ENCODE measurements around the gene CPA1. TPM values are rescaled to one million over a fixed set of nuclear protein-coding genes. Genes with fewer than 3 reads are reported as not detected.

The CPA1 gene
- total and polyA plus RNA-seq, 4 donors, result 0.31 to 12.5 (median 0.73) TPM

DNA sequence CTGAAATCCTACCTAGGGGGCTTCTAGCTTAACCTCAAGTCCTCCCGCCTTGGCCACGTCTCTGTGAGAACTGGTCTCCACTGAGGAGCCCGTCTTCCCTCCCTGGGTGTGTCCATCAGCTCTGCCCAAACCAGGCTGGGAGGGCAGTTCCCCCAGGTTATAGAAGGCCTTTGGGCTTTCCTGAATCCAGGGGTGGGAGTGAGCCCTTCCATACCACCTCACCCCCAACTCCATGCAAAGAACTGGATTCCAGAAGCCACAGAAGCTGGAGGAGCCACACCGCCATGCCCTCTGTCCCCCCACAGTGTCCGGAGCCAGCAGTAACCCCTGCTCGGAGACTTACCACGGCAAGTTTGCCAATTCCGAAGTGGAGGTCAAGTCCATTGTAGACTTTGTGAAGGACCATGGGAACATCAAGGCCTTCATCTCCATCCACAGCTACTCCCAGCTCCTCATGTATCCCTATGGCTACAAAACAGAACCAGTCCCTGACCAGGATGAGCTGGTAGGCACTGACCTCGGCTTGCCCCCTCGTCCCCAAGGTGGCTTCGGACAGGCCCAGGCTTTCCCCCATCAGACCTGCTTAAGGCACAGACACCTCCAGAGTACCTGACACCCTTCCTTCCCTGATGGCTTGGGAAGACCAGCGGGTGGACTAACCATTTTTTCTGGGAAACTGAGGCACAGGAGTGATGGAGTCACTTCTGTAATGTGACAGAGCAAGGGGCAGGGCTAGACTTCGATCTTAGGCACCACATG is 4.7 kb downstream of the CPA1 start:
- H3K36me3 ChIP-seq (ENCODE audit: control insufficient read depth in 4 of 4, insufficient read depth in 4 of 4, low read length in 4 of 4), result no peaks in the 10 kb centered on the region
- peaks cover 0 to 12% (median 7%) of the 10 kb centered on the region in 5 donors for H3K4me1 ChIP-seq (ENCODE audit: control insufficient read depth in 5 of 5, insufficient read depth in 5 of 5, low read length in 5 of 5)
- no peak for DNase-seq
- WGBS, 2 donors, result 96 to 97% methylated on average over 13 of the region's 13 CpGs
- no peak overlapping the region for H3K9ac ChIP-seq (ENCODE audit: insufficient read depth in 1 of 2, low read length in 2 of 2)
- no peak overlapping the region for H3K4me3 ChIP-seq
- no peak overlapping the region for H3K27ac ChIP-seq (ENCODE audit: low read depth in 1 of 2, low read length in 1 of 2)
- H3K9me3 ChIP-seq (ENCODE audit: control insufficient read depth in 4 of 4, insufficient read depth in 3 of 4, low read length in 3 of 4), result peaks cover 0 to 4% (median 0%) of the 10 kb centered on the region in 4 donors
- H3K27me3 ChIP-seq (ENCODE audit: control insufficient read depth in 3 of 3, insufficient read depth in 3 of 3, low read length in 2 of 3), result no peaks in the 10 kb centered on the region
- TF ChIP-seq, protein P1, sequence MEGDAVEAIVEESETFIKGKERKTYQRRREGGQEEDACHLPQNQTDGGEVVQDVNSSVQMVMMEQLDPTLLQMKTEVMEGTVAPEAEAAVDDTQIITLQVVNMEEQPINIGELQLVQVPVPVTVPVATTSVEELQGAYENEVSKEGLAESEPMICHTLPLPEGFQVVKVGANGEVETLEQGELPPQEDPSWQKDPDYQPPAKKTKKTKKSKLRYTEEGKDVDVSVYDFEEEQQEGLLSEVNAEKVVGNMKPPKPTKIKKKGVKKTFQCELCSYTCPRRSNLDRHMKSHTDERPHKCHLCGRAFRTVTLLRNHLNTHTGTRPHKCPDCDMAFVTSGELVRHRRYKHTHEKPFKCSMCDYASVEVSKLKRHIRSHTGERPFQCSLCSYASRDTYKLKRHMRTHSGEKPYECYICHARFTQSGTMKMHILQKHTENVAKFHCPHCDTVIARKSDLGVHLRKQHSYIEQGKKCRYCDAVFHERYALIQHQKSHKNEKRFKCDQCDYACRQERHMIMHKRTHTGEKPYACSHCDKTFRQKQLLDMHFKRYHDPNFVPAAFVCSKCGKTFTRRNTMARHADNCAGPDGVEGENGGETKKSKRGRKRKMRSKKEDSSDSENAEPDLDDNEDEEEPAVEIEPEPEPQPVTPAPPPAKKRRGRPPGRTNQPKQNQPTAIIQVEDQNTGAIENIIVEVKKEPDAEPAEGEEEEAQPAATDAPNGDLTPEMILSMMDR (IDR thresholded peaks at IDR 0.05; ENCODE audit: control extremely low read depth, extremely low read depth), result no peak
- ATAC-seq (ENCODE audit: insufficient read depth, low FRiP score), result no peak

DNA sequence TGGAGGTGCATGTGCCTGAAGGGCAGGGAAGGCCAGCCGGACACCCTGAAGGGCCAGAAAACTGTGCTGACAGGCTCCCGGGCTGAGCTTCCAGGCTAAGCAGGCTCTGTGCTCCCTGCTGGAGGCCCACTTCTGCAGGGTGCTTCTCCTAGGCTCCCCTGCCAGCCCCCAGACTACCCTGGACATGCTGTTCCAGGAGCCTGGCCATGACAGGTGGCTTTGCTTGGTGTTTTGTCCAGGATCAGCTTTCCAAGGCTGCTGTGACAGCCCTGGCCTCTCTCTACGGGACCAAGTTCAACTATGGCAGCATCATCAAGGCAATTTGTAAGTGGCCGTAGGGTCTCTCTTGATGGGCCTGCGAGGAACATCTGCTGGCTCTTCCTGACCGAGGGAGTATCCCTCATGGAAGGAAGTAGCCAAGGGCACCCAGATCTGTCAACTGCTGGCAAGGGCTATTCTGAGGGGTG is 5.3 kb downstream of the CPA1 start:
- no peaks in the 10 kb centered on the region for H3K27me3 ChIP-seq (ENCODE audit: control insufficient read depth in 3 of 3, insufficient read depth in 3 of 3, low read length in 2 of 3)
- no peak overlapping the region for H3K27ac ChIP-seq (ENCODE audit: low read depth in 1 of 2, low read length in 1 of 2)
- ATAC-seq (ENCODE audit: insufficient read depth, low FRiP score) (no peak), DNase-seq (no peak)
- TF ChIP-seq, protein P1 (IDR thresholded peaks at IDR 0.05; ENCODE audit: control extremely low read depth, extremely low read depth), result no peak
- WGBS, 2 donors, result 87 to 88% methylated on average over 6 of the region's 6 CpGs
- no peak overlapping the region for H3K4me3 ChIP-seq
- no peak overlapping the region for H3K9ac ChIP-seq (ENCODE audit: insufficient read depth in 1 of 2, low read length in 2 of 2)
- peaks cover 0 to 6% (median 2%) of the 10 kb centered on the region in 5 donors for H3K4me1 ChIP-seq (ENCODE audit: control insufficient read depth in 5 of 5, insufficient read depth in 5 of 5, low read length in 5 of 5)
- no peaks in the 10 kb centered on the region for H3K36me3 ChIP-seq (ENCODE audit: control insufficient read depth in 4 of 4, insufficient read depth in 4 of 4, low read length in 4 of 4)
- H3K9me3 ChIP-seq (ENCODE audit: control insufficient read depth in 4 of 4, insufficient read depth in 3 of 4, low read length in 3 of 4), result peaks cover 0 to 4% (median 0%) of the 10 kb centered on the region in 4 donors

DNA sequence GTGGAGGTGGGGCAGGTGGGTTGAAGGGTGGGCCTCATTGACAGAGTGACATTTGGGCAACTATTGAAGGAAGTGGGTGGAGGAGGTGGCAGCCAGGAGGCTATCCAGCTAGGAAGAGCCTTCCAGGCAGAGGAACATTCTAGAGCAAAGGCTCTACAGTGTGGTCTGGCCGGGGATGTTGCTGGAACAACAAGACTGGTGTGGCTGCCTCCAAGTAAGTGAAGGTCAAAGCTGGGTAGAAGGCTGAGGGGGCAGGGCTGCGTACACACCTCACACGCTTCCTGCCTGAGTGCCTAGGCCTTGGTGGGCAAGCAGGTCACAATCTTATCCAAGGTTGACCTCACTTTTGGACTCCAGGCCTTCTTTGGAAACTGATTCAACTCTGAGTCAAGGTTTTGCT is 6.6 kb downstream of the CPA1 start:
- no peak overlapping the region for H3K9ac ChIP-seq (ENCODE audit: insufficient read depth in 1 of 2, low read length in 2 of 2)
- H3K27me3 ChIP-seq (ENCODE audit: control insufficient read depth in 3 of 3, insufficient read depth in 3 of 3, low read length in 2 of 3), result no peaks in the 10 kb centered on the region
- ATAC-seq (ENCODE audit: insufficient read depth, low FRiP score), result no peak
- no peak overlapping the region for H3K4me3 ChIP-seq
- DNase-seq, result no peak
- H3K36me3 ChIP-seq (ENCODE audit: control insufficient read depth in 4 of 4, insufficient read depth in 4 of 4, low read length in 4 of 4), result no peaks in the 10 kb centered on the region
- 89 to 96% methylated on average over 3 of the region's 3 CpGs for WGBS, 2 donors
- TF ChIP-seq, protein P1 (IDR thresholded peaks at IDR 0.05; ENCODE audit: control extremely low read depth, extremely low read depth), result no peak
- H3K4me1 ChIP-seq (ENCODE audit: control insufficient read depth in 5 of 5, insufficient read depth in 5 of 5, low read length in 5 of 5), result peaks cover 0 to 3% (median 0%) of the 10 kb centered on the region in 5 donors
- peaks cover 0 to 4% (median 0%) of the 10 kb centered on the region in 4 donors for H3K9me3 ChIP-seq (ENCODE audit: control insufficient read depth in 4 of 4, insufficient read depth in 3 of 4, low read length in 3 of 4)
- H3K27ac ChIP-seq (ENCODE audit: low read depth in 1 of 2, low read length in 1 of 2), result no peak overlapping the region
